K562 (cell line): Measurements from ENCODE around the gene SLCO3A1. TPM values are rescaled to one million over a fixed set of nuclear protein-coding genes. Genes with fewer than 3 reads are reported as not detected.

Source experiments
- ATAC-seq: fragments of 200-7000 bp; cut with Tn5 transposase; 3 replicates; pipeline ENCODE4 v1.9.1; 2020; ENCODE audit warnings: moderate library complexity
- BruUV-seq: library from RNA; stranded (reverse); fragments of 400-500 nt; replicated peaks from 2 replicates; lab custom pipeline; 2021; lab: Mats Ljungman, UMichigan
- CTCF ChIA-PET: fragments of 300-600 bp; formaldehyde crosslinking; extraction: SDS; loops from one replicate; lab custom pipeline; 2021; ENCODE audit warnings: low intra/inter-chr PET ratio; lab: Yijun Ruan, JAX
- POLR2A ChIA-PET: fragments of 300-600, 350-650 bp; sonication (Branson Sonifier 250); formaldehyde crosslinking; extraction: SDS; loops from one replicate; lab custom pipeline; 2021; ENCODE audit warnings: antibody characterized with exemption, inconsistent platforms; lab: Yijun Ruan, JAX
- DNase-seq, 4 experiments: peaks; one replicate each; pipeline versions ENCODE4 v3.0.0 to v3.0.0-alpha.2; 2011 to 2018; ENCODE audit warnings: low spot score in 3 of 4, mixed read lengths in 3 of 4; ENCODE audit errors: extremely low read depth in 1 of 4
- FAIRE-seq: peaks from 2 replicates; lab custom pipeline; 2011; peaks lifted over from hg19 to GRCh38; lab: Jason Lieb, UNC
- H2AFZ ChIP-seq: 2 replicates; pipeline ENCODE4 v1.6.0; 2011; ENCODE audit warnings: low read depth, low read length, control low read depth, inconsistent platforms
- H3K27ac ChIP-seq: fragments of 200-600 bp; 3 replicates; pipeline ENCODE4 v1.8.0; 2011; ENCODE audit warnings: low read depth, mild to moderate bottlenecking, control low read depth, inconsistent platforms, low read length, moderate library complexity, mixed read lengths; ENCODE audit errors: extremely low read depth
- H3K27me3 ChIP-seq, 2 experiments: fragments of 300-600 bp in 1 of 2; 2 replicates in 1 of 2; 3 replicates in 1 of 2; pipeline versions ENCODE4 v1.6.0 to v1.8.0; 2011; ENCODE audit warnings: inconsistent platforms in 2 of 2, low read length in 2 of 2, mild to moderate bottlenecking in 1 of 2, mixed read lengths in 1 of 2, moderate library complexity in 1 of 2; ENCODE audit not compliant: control insufficient read depth in 2 of 2, insufficient read depth in 2 of 2
- H3K36me3 ChIP-seq: fragments of 300-600 bp; 3 replicates; pipeline ENCODE4 v1.8.0; 2011; ENCODE audit warnings: mild to moderate bottlenecking, low read length, inconsistent platforms; ENCODE audit not compliant: control insufficient read depth, insufficient read depth
- H3K4me1 ChIP-seq, 2 experiments: fragments of 200-600 bp in 1 of 2; replicated peaks in 1 of 2; 2 replicates in 1 of 2; 3 replicates in 1 of 2; pipeline versions ENCODE4 v1.5.1 to v1.8.0; 2011; ENCODE audit warnings: inconsistent platforms in 2 of 2, low read length in 2 of 2, mild to moderate bottlenecking in 1 of 2, mixed read lengths in 1 of 2, moderate library complexity in 1 of 2; ENCODE audit not compliant: control insufficient read depth in 2 of 2, insufficient read depth in 2 of 2
- H3K4me2 ChIP-seq: 2 replicates; pipeline ENCODE4 v1.6.1; 2011; ENCODE audit warnings: low read length, control low read depth, inconsistent platforms, mixed read lengths; ENCODE audit not compliant: insufficient read depth
- H3K4me3 ChIP-seq: fragments of 200-600 bp; sonication (generic), shearing (Covaris generic); 2 replicates; pipeline ENCODE4 v1.5.1; 2016; ENCODE audit warnings: control low read depth, inconsistent platforms
- H3K79me2 ChIP-seq: fragments of 200-600 bp; 3 replicates; pipeline ENCODE4 v1.8.0; 2011; ENCODE audit warnings: low read length, inconsistent platforms; ENCODE audit not compliant: control insufficient read depth, insufficient read depth
- H3K9ac ChIP-seq, 2 experiments: 2 replicates each; pipeline versions ENCODE4 v1.6.0 to v1.6.1; 2011; ENCODE audit warnings: low read depth in 2 of 2, low read length in 2 of 2, control low read depth in 1 of 2, inconsistent platforms in 1 of 2, mild to moderate bottlenecking in 1 of 2, mixed read lengths in 1 of 2; ENCODE audit not compliant: insufficient read depth in 1 of 2
- H3K9me1 ChIP-seq: one replicate; pipeline ENCODE4 v1.6.0; 2011; ENCODE audit warnings: inconsistent platforms, mild to moderate bottlenecking, low read length, moderate library complexity; ENCODE audit not compliant: control insufficient read depth, insufficient read depth
- H3K9me3 ChIP-seq: replicated peaks from 2 replicates; pipeline ENCODE4 v1.5.1; 2011; ENCODE audit warnings: low read depth, low read length, inconsistent platforms; ENCODE audit not compliant: control insufficient read depth, insufficient read depth
- H4K20me1 ChIP-seq: replicated peaks from 2 replicates; pipeline ENCODE4 v1.6.1; 2011; ENCODE audit warnings: low read length, inconsistent platforms, mixed read lengths; ENCODE audit not compliant: control insufficient read depth, insufficient read depth
- GTF3C2 ChIP-seq: IDR thresholded peaks from 3 replicates; pipeline ENCODE4 v1.6.1; 2011; ENCODE audit warnings: borderline replicate concordance, mild to moderate bottlenecking, moderate library complexity; ENCODE audit not compliant: insufficient read length; ENCODE audit errors: extremely low read depth
- HMGXB4 ChIP-seq: sonication (generic); formaldehyde crosslinking; IDR thresholded peaks from 2 replicates; pipeline ENCODE4 v1.8.1; 2023; ENCODE audit warnings: mild to moderate bottlenecking, missing genetic modification reagents
- MAFG ChIP-seq: fragments of 450-650 bp; conservative IDR thresholded peaks from 2 replicates; pipeline ENCODE4 v1.6.1; 2016; ENCODE audit warnings: missing genetic modification characterization, missing compliant biosample characterization
- NCOR1 ChIP-seq: fragments of 450-650 bp; IDR thresholded peaks from 2 replicates; pipeline ENCODE4 v1.6.1; 2016; ENCODE audit warnings: mild to moderate bottlenecking, moderate library complexity
- NEUROD1 ChIP-seq: fragments of 150-350 bp; IDR thresholded peaks from 2 replicates; pipeline ENCODE4 v1.6.1; 2014; ENCODE audit warnings: borderline replicate concordance, low read length, low read depth; ENCODE audit not compliant: partially characterized antibody
- RBM17 ChIP-seq: fragments of 200-400 bp; formaldehyde crosslinking; IDR thresholded peaks from 2 replicates; pipeline ENCODE4 v1.6.1; 2017; ENCODE audit warnings: low read depth, mild to moderate bottlenecking, low read length, borderline replicate concordance
- RUNX1 ChIP-seq: sonication (generic); IDR thresholded peaks from 2 replicates; pipeline ENCODE4 v1.6.1; 2016; ENCODE audit warnings: antibody characterized with exemption, low read depth
- SNIP1 ChIP-seq: fragments of 450-650 bp; IDR thresholded peaks from 2 replicates; pipeline ENCODE4 v1.7.1; 2017; ENCODE audit warnings: low read depth, mild to moderate bottlenecking
- USF2 ChIP-seq: sonication (generic); formaldehyde crosslinking; IDR thresholded peaks from 2 replicates; pipeline ENCODE4 v1.5.0; 2020; ENCODE audit warnings: missing genetic modification reagents
- VEZF1 ChIP-seq: fragments of 200-800 bp; sonication (Bioruptor generic); IDR thresholded peaks from 2 replicates; pipeline ENCODE4 v1.6.1; 2017; ENCODE audit warnings: missing genetic modification characterization, missing compliant biosample characterization
- ZBTB9 ChIP-seq: fragments of 450-650 bp; formaldehyde crosslinking; IDR thresholded peaks from 2 replicates; pipeline ENCODE4 v1.4.0; 2020; ENCODE audit warnings: mild to moderate bottlenecking, moderate library complexity
- ZNF347 ChIP-seq: fragments of 450-650 bp; formaldehyde crosslinking; IDR thresholded peaks from 2 replicates; pipeline ENCODE4 v1.4.0; 2020; ENCODE audit warnings: low read depth, mild to moderate bottlenecking, moderate library complexity
- ZNF695 ChIP-seq: fragments of 450-650 bp; formaldehyde crosslinking; IDR thresholded peaks from 2 replicates; pipeline ENCODE4 v1.4.0; 2020; ENCODE audit warnings: mild to moderate bottlenecking, moderate library complexity
- ZNF764 ChIP-seq: fragments of 250-450 bp; sonication (Bioruptor Pico); IDR thresholded peaks from 2 replicates; pipeline ENCODE4 v1.4.0; 2020; ENCODE audit warnings: low read depth, mild to moderate bottlenecking, moderate library complexity
- WGBS: fragments of 100-300 bp; shearing (Covaris generic); methylation state at CpG from one replicate; pipeline ENCODE4 v1.1.6; 2016; ENCODE audit warnings: low coverage, mixed read lengths; ENCODE audit not compliant: insufficient coverage; ENCODE audit errors: missing lambda C conversion rate; 5-methylcytosine and 5-hydroxymethylcytosine counted together
- in situ Hi-C: fragments of 300-500 bp; cut with MboI; formaldehyde crosslinking; loops from 4 replicates; pipeline ENCODE4 v1.15.0; 2018; ENCODE audit warnings: inconsistent platforms, mixed read lengths
- intact Hi-C: fragments of 100-400 bp; cut with micrococcal nuclease; formaldehyde crosslinking; loops from 2 replicates; pipeline ENCODE4 v1.14.2; 2022
- polyA plus RNA-seq, 8 experiments: library from polyadenylated mRNA; depleted of rRNA in 4 of 8; stranded (reverse) in 5 of 8; unstranded in 3 of 8; fragments of >200 nt; fragmentation: Nextera tagmentation in 2 of 8; fragmentation: Illumina TruSeq in 1 of 8; extraction: Ambion mirVana in 2 of 8; extraction: Trizol in 1 of 8; gene quantifications; 2 replicates each; pipeline versions ENCODE4 v1.2.1 to v1.2.3, GENCODE V29; 2011 to 2014; ENCODE audit warnings: inconsistent platforms in 1 of 8, missing spikeins in 1 of 8
- total RNA-seq, 7 experiments: library from RNA; depleted of rRNA in 6 of 7; stranded (reverse); fragments of >200 nt in 6 of 7; fragmentation: Illumina TruSeq in 2 of 7; extraction: Trizol in 2 of 7; gene quantifications; 2 replicates each; pipeline versions ENCODE4 v1.2.1 to v1.2.3, GENCODE V29; 2011 to 2021; ENCODE audit warnings: low replicate concordance in 1 of 7

Gene SLCO3A1
- total and polyA plus RNA-seq, 9 of the 15 experiments (the other 6 are each of a cell fraction or from before 2014, with no cell fraction given): 0.01 to 0.84 (median 0.06) TPM; not detected in 3

- intact Hi-C loops (no loop called here), in situ Hi-C loops (no loop called here)
- Histone ChIP-seq H3K9me1 (no peaks in the 10 kb centered on the region), H3K9ac (no peak overlapping the region), H3K4me1 (no peaks in the 10 kb centered on the region), H3K27ac (no peak overlapping the region), H3K27me3 (peaks cover 0 to 11% of the 10 kb centered on the region in 2 experiments; a peak in 3 of 5 replicates), H4K20me1 (no peaks in the 10 kb centered on the region; the same call in 1 of the 2 replicates), H3K9me3 (no peaks in the 10 kb centered on the region), H3K4me3 (no peak overlapping the region), H3K36me3 (no peaks in the 10 kb centered on the region), H3K79me2 (no peaks in the 10 kb centered on the region), H3K4me2 (no peak overlapping the region), H2AFZ (no peak overlapping the region)
- DNase-seq (no peak), FAIRE-seq (no peak), ATAC-seq (no peak)
- WGBS: 3% methylated on average over 3 of the region's 3 CpGs
- POLR2A ChIA-PET: no interaction called here
- no TSS peak for BruUV-seq
- CTCF ChIA-PET: no interaction called here
- TF ChIP-seq GTF3C2 (no peak), NEUROD1 (no peak), ZNF695 (CRISPR knock-in tag) (no peak), HMGXB4 (CRISPR knock-in tag) (no peak), SNIP1 (no peak), ZBTB9 (CRISPR knock-in tag) (no peak), ZNF347 (CRISPR knock-in tag) (no peak), MAFG (tag) (no peak), RBM17 (no peak), ZNF764 (CRISPR knock-in tag) (no peak), USF2 (CRISPR knock-in tag) (no peak), RUNX1 (no peak), VEZF1 (CRISPR knock-in tag) (no peak), NCOR1 (no peak)
Observed at GRCh38 chr15:92111291-92111690, 257.8 kb downstream of the SLCO3A1 start.
